Kidney (tissue), 14 donors: ENCODE results near the gene OSBPL10. TPM values are rescaled to one million over a fixed set of nuclear protein-coding genes. Genes with fewer than 3 reads are reported as not detected.

Experiments
- DNase-seq, 5 donors: peaks; one replicate each; pipeline ENCODE4 v3.0.0-alpha.2; 2013 to 2020
- FAIRE-seq: peaks from 2 replicates; lab custom pipeline; 2012; peaks lifted over from hg19 to GRCh38; lab: Jason Lieb, UNC
- H3K27ac ChIP-seq, 2 donors: one replicate each; pipeline ENCODE4 v1.7.0; 2013; ENCODE audit warnings: low read depth in 2 of 2, low read length in 2 of 2, inconsistent platforms in 1 of 2
- H3K27me3 ChIP-seq: one replicate; pipeline ENCODE4 v1.7.1; 2013; ENCODE audit warnings: low read length, inconsistent platforms; ENCODE audit not compliant: control insufficient read depth, insufficient read depth
- H3K36me3 ChIP-seq, 3 donors: one replicate each; pipeline versions ENCODE4 v1.7.0 to v1.7.1; 2013; ENCODE audit warnings: low read length in 3 of 3, control low read depth in 1 of 3, inconsistent platforms in 1 of 3; ENCODE audit not compliant: insufficient read depth in 3 of 3, control insufficient read depth in 2 of 3
- H3K4me1 ChIP-seq, 3 donors: one replicate each; pipeline versions ENCODE4 v1.7.0 to v1.7.1; 2013; ENCODE audit warnings: low read length in 3 of 3, inconsistent platforms in 1 of 3, low read depth in 1 of 3; ENCODE audit not compliant: control insufficient read depth in 2 of 3, insufficient read depth in 2 of 3
- H3K4me3 ChIP-seq, 3 donors: one replicate each; pipeline versions ENCODE4 v1.7.0 to v1.8.1; 2013; ENCODE audit warnings: low read length in 3 of 3, control low read depth in 1 of 3, inconsistent platforms in 1 of 3
- H3K9ac ChIP-seq, 3 donors: one replicate each; pipeline versions ENCODE4 v1.7.0 to v1.7.1; 2013; ENCODE audit warnings: low read length in 3 of 3, control low read depth in 1 of 3, inconsistent platforms in 1 of 3
- H3K9me3 ChIP-seq, 3 donors: one replicate each; pipeline versions ENCODE4 v1.7.0 to v1.7.1; 2013; ENCODE audit warnings: low read length in 3 of 3, control low read depth in 1 of 3, inconsistent platforms in 1 of 3; ENCODE audit not compliant: control insufficient read depth in 2 of 3, insufficient read depth in 1 of 3
- CTCF ChIP-seq: IDR thresholded peaks from 3 replicates; pipeline ENCODE4 v1.5.1; 2012; ENCODE audit warnings: mild to moderate bottlenecking, moderate library complexity, borderline replicate concordance; ENCODE audit not compliant: insufficient read depth; ENCODE audit errors: extremely low read depth
- intact Hi-C: fragments of 100-400 bp; cut with DNase I; formaldehyde crosslinking; loops from one replicate; pipeline ENCODE4 v1.11.1; 2022
- polyA plus RNA-seq: library from polyadenylated mRNA; stranded (reverse); fragments of 350-450 nt; fragmentation: Illumina TruSeq; extraction: RNeasy Lipid Tissue Mini Kit (QIAGEN cat#74804); gene quantifications from one replicate; pipeline ENCODE4 v1.2.3, GENCODE V29; 2014; ENCODE audit warnings: low read depth, low replicate concordance; ENCODE audit not compliant: insufficient read depth
- total RNA-seq: library from RNA; stranded (reverse); fragmentation: NEBNext Ultra II Directional; extraction: Animal tissue kit (Norgen Biotek cat#: 25700); gene quantifications from one replicate; pipeline ENCODE4 v1.2.1, GENCODE V29; 2021
- donor health status: control.
- donor health status: control.
- donor health status: control.
- donor health status: control.
- donor health status: control.
- donor health status: DM: yes; HTN: yes; CAD: no.
- donor health status: Normal renal cell carcinoma (clear cell type).

OSBPL10 gene
- total and polyA plus RNA-seq, 2 donors from 2014 or later, result 11.8 to 89.3 TPM

DNA sequence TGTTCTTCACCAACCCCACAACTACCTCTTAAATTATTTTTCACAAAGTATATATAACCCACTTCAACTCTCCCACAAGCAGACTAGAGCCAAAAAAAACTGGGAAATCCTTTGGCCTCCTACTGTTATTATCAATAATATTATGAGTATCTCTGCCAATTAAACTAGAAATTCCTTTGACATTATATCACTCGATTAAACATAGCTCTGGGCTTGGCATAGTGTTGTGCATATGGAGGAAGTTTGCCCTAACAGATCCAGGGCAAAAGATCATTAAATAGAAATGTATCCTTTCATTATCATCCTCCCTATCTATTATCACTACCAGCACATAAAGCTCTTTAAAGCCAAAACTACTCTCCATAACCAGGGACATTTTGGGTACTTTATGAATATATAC is 74.9 kb downstream of the OSBPL10 start:
- Histone ChIP-seq H3K9me3 (no peaks in the 10 kb centered on the region), H3K36me3 (no peaks in the 10 kb centered on the region), H3K4me3 (no peak overlapping the region), H3K27me3 (no peaks in the 10 kb centered on the region), H3K9ac (no peak overlapping the region), H3K4me1 (peaks cover 3 to 20% (median 18%) of the 10 kb centered on the region in 3 donors), H3K27ac (no peak overlapping the region)
- TF ChIP-seq CTCF, result no peak
- intact Hi-C loops, result no loop called here
- no peak for DNase-seq
- no peak for FAIRE-seq

DNA sequence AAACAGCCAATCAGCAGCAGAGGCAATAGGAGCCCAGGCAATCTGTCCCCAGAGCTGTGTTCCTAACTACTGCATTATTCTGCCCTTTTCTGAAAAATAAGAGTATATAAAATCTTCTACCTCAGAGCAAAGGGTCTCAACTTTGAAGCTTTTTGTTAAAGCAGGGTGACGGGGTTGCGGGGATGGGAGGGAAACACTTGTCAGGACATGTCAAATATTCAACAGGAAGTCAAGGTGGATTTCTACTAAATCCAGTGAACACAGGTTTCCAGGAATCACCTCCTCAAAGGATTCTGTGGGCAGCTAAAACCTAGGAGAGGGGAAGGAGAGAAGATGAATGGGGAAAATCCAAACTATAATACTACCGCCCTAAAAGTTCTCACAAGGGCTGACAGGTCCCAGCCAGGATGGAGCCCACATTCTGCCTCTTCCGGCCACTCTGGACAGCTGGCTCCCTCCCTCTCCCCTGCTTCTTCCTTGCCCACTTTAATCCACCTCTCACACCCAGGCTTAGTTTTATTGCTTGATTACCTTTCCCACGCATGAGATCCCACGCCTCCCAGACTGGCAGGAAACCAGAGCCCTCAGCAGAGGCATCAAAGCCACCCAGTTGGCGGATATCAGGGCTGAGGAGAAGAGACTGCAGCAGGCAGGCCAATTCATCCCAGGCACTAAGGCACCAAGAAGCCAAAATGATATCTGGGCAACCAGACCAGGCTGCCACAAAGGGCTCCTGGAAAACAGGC is 77.2 kb downstream of the OSBPL10 start:
- Histone ChIP-seq H3K36me3 (no peaks in the 10 kb centered on the region), H3K4me3 (no peak overlapping the region), H3K9me3 (no peaks in the 10 kb centered on the region), H3K27ac (no peak overlapping the region), H3K9ac (no peak overlapping the region), H3K27me3 (no peaks in the 10 kb centered on the region), H3K4me1 (peaks cover 3 to 19% (median 15%) of the 10 kb centered on the region in 3 donors)
- DNase-seq (peak in 4 of 5 donors; percentile 77 to 88 (median 82)), FAIRE-seq (no peak)
- no peak for TF ChIP-seq CTCF
- intact Hi-C loops, result no loop called here

DNA sequence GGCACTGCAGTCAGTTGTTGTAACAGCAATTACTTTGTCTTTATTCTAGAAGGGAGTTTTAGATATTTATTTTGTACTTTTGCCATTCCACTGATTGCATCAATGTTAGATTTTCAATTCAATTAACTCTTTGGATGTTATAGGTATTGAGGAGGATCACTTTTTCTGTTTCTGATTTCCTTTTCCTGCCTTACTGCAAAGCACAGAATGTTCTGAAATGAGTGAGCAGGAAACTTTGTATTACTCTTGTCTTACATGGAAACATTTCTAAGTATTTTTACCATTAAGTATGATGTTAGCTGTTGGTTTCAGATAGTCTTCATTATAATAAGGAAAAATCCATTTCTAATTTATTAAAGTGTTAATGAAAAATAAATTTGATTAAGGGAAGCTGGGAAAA is 80.5 kb downstream of the OSBPL10 start:
- no peak for DNase-seq
- no peaks in the 10 kb centered on the region for H3K27me3 ChIP-seq
- no peak for FAIRE-seq
- peaks cover 3 to 12% (median 3%) of the 10 kb centered on the region in 3 donors for H3K4me1 ChIP-seq
- intact Hi-C loops, result no loop called here
- TF ChIP-seq CTCF, result no peak
- no peak overlapping the region for H3K9ac ChIP-seq
- H3K27ac ChIP-seq, result no peak overlapping the region
- no peak overlapping the region for H3K4me3 ChIP-seq
- no peaks in the 10 kb centered on the region for H3K36me3 ChIP-seq
- H3K9me3 ChIP-seq, result no peaks in the 10 kb centered on the region
